HL-60 (cell line): ENCODE data around the gene RMND5A.
"Not testable (repeated sequence)": the region's sequence is repeated elsewhere in the genome, so short reads cannot be mapped to it uniquely, and the experiment has no call there.

Experiments used
- DNase-seq, 2 experiments: peaks; one replicate each; pipeline ENCODE4 v3.0.0-alpha.2; 2010 to 2020; ENCODE audit warnings: low read depth in 1 of 2, low spot score in 1 of 2
- H3K27ac ChIP-seq: fragments of 250-450 bp; sonication (Bioruptor Pico); replicated peaks from 2 replicates; pipeline ENCODE4 v1.5.1; 2020; ENCODE audit warnings: mild to moderate bottlenecking, moderate library complexity
- H3K27me3 ChIP-seq: fragments of 250-450 bp; sonication (Bioruptor Pico); 2 replicates; pipeline ENCODE4 v1.5.1; 2021; ENCODE audit warnings: mild to moderate bottlenecking, moderate library complexity; ENCODE audit not compliant: insufficient read depth, poor library complexity, severe bottlenecking
- H3K4me3 ChIP-seq: replicated peaks from 2 replicates; pipeline ENCODE4 v1.5.1; 2011; ENCODE audit warnings: mild to moderate bottlenecking, control low read depth, low read length; ENCODE audit not compliant: insufficient read depth
- GABPA ChIP-seq: IDR thresholded peaks from 2 replicates; pipeline ENCODE4 v1.6.1; 2012; ENCODE audit warnings: low read depth
- POLR2AphosphoS5 ChIP-seq: IDR thresholded peaks from 2 replicates; pipeline ENCODE4 v1.6.1; 2012; ENCODE audit warnings: low read depth
- REST ChIP-seq: IDR thresholded peaks from 2 replicates; pipeline ENCODE4 v1.6.1; 2012; ENCODE audit warnings: low read depth; ENCODE audit not compliant: insufficient replicate concordance
- SPI1 ChIP-seq: IDR thresholded peaks from 2 replicates; pipeline ENCODE4 v1.6.1; 2012; ENCODE audit warnings: low read depth, mild to moderate bottlenecking, borderline replicate concordance
- long read RNA-seq: library from polyadenylated mRNA; unstranded; transcript quantifications from one replicate; pipeline ENCODE4 v2.0.0, GENCODE V29; 2020
- TF ChIP-seq, protein P1 (sequence below): IDR thresholded peaks from one replicate; pipeline ENCODE4 v1.5.1; 2011; ENCODE audit warnings: low read length, control low read depth, inconsistent platforms; ENCODE audit not compliant: insufficient read depth

RMND5A gene
- long read RNA-seq, full-length matches to known transcripts, result 1 of 28 reads
- long read RNA-seq, partial matches to known transcripts, result 0 of 28 reads
- long read RNA-seq, other reads (novel, unspliced or antisense), result 27 of 28 reads

DNA sequence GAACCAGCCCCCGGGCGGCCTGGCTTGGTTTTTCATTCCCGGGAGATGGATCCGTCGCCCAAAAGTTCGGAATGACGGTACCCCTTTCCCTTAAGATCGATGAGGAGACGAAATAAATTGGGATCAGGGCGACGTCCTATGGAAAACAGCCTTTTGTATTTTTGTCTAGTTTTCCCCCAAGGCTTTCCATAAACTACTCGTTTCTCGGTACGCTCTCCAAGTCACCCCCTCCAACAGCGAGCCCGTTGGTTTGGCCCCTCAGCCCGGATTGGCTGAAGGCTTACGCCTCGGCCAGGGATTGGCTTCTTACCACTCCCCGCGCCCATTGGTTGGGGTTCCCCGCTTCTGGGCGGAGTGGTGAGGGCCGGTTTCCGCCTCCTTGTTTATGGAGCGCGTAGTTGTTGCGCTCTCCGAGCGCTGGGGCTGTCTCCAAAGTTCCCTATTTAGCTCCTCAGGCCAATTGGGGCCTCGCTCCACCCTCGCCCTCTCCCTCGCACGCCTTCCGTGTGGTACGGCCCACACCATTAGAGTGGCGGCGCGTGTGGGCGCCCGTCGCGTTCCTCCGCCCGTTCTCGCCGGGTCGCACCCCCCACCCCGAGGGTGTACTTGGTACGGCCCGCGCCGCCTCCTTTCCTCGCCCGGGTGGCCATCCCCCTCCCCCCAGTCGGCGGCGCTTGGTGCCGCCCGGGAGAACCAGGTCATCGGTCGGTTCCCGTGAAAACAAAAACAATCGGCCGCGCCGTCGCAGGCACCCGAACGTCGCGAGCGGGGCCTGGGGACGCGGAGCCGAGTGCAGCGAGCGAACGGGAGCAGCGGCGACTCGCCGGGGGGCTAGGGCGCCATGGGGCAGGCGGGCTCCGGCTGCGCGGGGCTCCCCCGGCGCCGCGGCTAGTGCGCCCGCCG lies at the start of gene RMND5A:
RMND5A (plus strand) TSS at position 655 of the 903 bp plus-strand sequence. CDS start 377 bp downstream, outside the sequence.
- not testable (repeated sequence) for H3K27me3 ChIP-seq
- TF ChIP-seq POLR2AphosphoS5, result peak; percentile 50; the same call in 1 of the 2 replicates
- H3K4me3 ChIP-seq, result peak within 1 kb of the TSS; percentile 67
- peak; percentile 81 to 96 for DNase-seq
- H3K27ac ChIP-seq, result peak within 1 kb of the TSS; percentile 80

DNA sequence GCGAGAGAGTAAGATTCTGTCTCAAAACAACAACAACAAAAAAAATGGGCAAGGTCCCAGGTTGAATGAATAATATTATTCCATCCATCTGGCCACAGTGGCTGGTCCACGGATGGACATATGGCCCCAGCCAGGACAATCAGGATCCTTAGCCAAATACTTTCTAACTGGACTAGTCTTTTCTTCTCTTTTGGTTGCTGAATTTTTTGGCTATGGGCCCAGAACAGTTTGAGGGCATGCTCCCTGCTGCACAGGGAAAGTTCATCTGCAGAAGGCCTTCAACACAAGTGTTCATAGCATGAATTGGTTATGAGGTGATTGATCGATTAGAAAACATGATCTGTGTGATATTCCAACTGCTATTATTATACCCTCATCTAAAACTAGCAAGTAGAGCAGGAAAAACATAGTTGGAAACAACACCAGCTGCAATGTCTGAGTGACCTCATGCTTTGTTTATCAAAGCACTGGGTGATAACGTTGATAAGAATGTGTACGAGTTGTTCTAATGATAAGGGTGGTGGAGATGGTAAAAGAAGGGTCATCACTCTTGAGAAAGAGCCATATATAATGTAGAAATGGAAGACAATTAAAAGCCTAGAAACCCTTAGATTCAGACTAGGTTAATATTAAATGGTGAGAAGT lies 48.6 kb upstream of the RMND5A start:
- Histone ChIP-seq H3K27ac (no peak overlapping the region), H3K4me3 (no peak overlapping the region), H3K27me3 (no peaks in the 10 kb centered on the region)
- DNase-seq, result no peak
- TF ChIP-seq, protein P1, sequence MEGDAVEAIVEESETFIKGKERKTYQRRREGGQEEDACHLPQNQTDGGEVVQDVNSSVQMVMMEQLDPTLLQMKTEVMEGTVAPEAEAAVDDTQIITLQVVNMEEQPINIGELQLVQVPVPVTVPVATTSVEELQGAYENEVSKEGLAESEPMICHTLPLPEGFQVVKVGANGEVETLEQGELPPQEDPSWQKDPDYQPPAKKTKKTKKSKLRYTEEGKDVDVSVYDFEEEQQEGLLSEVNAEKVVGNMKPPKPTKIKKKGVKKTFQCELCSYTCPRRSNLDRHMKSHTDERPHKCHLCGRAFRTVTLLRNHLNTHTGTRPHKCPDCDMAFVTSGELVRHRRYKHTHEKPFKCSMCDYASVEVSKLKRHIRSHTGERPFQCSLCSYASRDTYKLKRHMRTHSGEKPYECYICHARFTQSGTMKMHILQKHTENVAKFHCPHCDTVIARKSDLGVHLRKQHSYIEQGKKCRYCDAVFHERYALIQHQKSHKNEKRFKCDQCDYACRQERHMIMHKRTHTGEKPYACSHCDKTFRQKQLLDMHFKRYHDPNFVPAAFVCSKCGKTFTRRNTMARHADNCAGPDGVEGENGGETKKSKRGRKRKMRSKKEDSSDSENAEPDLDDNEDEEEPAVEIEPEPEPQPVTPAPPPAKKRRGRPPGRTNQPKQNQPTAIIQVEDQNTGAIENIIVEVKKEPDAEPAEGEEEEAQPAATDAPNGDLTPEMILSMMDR, result no peak
- no peak for TF ChIP-seq REST
- TF ChIP-seq GABPA, result no peak
- no peak for TF ChIP-seq POLR2AphosphoS5
- no peak for TF ChIP-seq SPI1

- no peak for DNase-seq
- H3K27ac ChIP-seq, result no peak overlapping the region
- no peaks in the 10 kb centered on the region for H3K27me3 ChIP-seq
- TF ChIP-seq REST (no peak), GABPA (no peak), POLR2AphosphoS5 (no peak)
- TF ChIP-seq, protein P1, result no peak
- no peak overlapping the region for H3K4me3 ChIP-seq
These were observed 48.0 kb upstream of the RMND5A start for GRCh38 chr2:86672027-86672545.

DNA sequence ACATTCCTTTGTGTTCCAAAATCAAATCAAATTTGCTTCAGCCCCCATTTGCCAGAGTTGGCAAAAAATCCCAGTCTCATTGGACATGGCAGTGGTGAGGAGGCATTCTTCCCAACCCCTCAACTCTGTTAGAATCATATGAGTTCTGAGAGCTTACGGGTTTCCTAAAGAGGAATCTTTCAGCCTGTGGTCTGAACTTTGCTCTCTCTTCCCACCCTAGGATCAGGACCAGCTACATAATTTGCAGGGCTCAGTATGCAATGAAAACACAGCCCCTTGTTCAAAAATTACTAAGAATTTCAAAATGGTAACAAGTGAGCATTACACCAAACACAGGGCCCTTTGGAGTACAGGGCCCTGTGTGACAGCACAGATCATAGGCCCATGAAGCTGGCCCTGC lies 47.1 kb upstream of the RMND5A start:
- no peak for TF ChIP-seq REST
- no peak for DNase-seq
- Histone ChIP-seq H3K27me3 (no peaks in the 10 kb centered on the region), H3K4me3 (no peak overlapping the region), H3K27ac (no peak overlapping the region)
